HG03571 (cell line): ENCODE measurements around the gene SLCO1B1.

Source experiments
- ATAC-seq: cut with Tn5 transposase; IDR thresholded peaks from one replicate; pipeline ENCODE4 v1.9.1; 2021; ENCODE audit not compliant: unreplicated experiment

Gene SLCO1B1

GRCh38 chr12:21220266-21220665 is 89.3 kb downstream of the SLCO1B1 start:
- no peak for ATAC-seq

GRCh38 chr12:21221072-21221471 is 90.1 kb downstream of the SLCO1B1 start:
- no peak for ATAC-seq

DNA sequence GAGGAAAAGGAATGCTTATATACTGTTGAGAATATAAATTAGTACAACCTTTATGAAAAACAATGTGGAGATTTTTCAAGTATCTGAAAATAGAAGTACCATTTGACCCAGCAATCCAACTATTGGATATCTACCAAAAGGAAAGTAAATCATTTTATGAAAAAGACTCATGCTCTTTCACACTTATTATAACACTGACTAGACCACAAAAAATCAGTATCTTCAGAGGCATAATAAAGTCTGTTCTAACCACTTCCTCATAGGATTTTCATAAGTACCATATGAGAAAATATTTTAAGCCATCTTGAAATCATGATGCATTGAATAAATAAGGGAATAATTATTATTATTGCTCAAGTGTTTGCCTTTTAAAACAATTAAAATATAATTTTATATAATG is 90.8 kb downstream of the SLCO1B1 start:
- ATAC-seq = no peak

- ATAC-seq = no peak
These were observed 92.9 kb downstream of the SLCO1B1 start for GRCh38 chr12:21223930-21224329.

DNA sequence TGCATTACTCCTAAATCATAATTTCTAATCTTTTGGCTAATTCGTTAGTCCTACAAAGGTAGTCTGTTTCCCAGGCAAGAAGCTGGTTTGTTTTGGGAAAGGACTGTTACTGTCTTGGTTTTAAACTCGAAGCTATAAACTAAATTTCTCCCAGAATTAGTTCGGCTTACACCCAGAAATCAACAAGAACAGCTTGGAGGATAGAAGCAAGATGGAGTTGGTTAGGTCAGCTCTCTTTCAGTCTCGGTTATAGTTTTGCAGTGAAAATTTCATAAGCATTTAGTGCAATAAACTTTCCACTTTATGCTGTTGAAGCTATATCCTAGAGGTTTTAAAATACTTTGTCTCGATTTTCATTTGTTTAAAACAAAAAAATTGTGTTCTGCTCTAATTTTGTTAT is 103.4 kb downstream of the SLCO1B1 start:
- ATAC-seq = no peak

DNA sequence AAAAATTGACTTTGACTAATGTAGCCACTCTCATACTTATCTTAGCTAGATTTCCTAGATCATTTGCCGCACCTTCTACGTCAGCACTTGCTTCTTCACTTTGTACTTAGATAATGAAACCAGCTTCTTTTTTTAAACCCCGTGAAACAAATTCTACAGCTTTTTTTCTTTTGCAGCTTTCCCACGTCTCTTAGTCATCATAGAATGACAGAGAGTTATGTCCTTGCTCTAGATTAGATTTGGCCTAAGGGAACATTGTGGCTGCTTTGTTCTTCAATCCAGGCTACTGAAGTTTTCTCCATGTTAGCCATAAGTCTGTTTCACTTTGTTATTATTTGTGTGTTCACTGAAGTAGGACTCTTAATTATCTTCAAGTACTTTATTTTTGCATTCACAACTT is 108.9 kb downstream of the SLCO1B1 start:
- ATAC-seq = no peak

- no peak for ATAC-seq
These were observed 117.7 kb downstream of the SLCO1B1 start for GRCh38 chr12:21248679-21249078.

GRCh38 chr12:21252070-21252469 is 121.1 kb downstream of the SLCO1B1 start:
- no peak for ATAC-seq

- no peak for ATAC-seq
These were observed 126.2 kb downstream of the SLCO1B1 start for GRCh38 chr12:21257172-21257571.

DNA sequence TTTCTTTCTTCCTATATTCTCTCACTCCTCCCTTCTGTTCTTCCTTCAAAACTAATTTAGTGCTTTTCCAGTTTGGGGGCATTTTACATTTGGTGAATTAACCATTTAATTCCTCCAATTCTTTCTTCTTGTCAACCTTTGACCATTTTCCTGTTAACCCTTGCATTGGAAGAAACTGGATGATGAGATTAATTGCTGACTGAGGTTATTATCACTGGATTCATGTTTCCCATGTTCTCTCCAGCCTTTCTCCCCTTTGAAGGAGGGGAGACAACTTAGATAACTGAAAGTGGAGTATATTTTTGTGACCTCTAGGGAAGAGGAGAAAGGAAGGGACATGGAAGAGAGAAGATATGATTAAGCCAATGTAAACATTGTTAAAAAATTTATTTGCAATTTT is 133.2 kb downstream of the SLCO1B1 start:
- no peak for ATAC-seq

DNA sequence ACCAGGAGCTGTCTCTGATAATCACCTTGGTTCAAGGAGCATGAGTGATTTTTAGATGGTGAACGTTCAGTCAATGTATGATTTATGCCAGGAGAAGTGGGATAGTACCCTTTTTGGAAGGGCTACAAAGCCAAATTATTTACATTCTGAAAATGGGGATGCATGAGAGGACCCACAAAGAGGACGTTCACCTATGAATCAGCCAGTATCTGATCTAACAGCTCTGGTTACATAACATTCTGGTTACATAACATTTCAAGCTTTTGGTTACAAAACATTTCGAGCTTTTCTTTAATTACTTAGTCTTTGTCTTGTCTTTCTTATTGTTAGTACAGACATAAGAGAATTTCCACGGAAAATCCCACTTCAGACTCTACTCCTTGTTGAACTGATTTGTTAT is 134.9 kb downstream of the SLCO1B1 start:
- no peak for ATAC-seq

DNA sequence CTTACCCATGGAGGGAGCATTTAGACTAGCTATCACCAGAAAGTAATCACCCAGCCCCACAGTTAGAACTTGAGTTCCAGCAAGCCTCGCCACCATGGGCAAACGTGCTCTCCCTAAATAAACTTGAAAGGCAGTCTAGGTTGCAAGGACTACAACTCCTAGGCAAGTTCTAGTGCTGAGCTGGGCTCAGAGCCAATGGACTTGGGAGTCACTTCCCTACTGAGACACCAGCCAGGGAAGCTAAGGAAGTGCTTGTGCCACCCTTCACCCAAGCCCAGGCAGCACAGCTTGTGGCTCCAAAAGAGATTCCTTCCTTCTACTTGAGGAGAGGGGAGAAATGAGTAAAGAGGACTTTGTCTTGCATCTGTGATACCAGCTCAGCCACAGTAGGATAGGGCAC is 145.8 kb downstream of the SLCO1B1 start:
- no peak for ATAC-seq
